Measurements from ENCODE around the gene LPCAT4. TPM values are rescaled to one million over a fixed set of nuclear protein-coding genes. Genes with fewer than 3 reads are reported as not detected.

Gene LPCAT4
- total and polyA plus RNA-seq, 2 experiments from 2014 or later = 162 to 172 TPM

DNA sequence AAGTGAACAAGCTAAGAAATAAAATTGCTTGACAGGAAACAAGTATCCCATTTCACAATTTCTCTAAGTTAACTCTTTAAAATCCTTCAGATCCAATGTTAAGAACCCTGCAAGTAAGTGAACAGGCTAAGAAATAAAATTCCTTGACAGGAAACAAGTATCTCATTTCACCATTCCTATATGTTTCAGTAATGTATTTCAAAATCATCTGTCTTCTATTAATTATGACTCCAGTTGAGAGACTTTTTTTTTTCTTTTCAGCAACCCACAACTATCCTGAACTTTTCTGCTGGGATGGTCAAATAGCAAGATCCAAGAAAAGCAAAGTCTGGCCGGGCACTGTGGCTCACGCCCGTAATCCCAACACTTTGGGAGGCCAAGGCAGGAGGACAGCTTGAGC is 27.1 kb downstream of the LPCAT4 start:
- Histone ChIP-seq H3K27me3 (no peaks in the 10 kb centered on the region), H3K4me3 (no peak overlapping the region), H3K27ac (no peak overlapping the region), H3K4me1 (ENCODE audit: low read depth) (peaks cover 12% of the 10 kb centered on the region), H3K9me3 (ENCODE audit: low read depth) (no peaks in the 10 kb centered on the region), H3K36me3 (no peaks in the 10 kb centered on the region)
- no peak for DNase-seq (ENCODE audit: low read depth in 1 of 2, low spot score in 1 of 2)
- TF ChIP-seq, protein P1, sequence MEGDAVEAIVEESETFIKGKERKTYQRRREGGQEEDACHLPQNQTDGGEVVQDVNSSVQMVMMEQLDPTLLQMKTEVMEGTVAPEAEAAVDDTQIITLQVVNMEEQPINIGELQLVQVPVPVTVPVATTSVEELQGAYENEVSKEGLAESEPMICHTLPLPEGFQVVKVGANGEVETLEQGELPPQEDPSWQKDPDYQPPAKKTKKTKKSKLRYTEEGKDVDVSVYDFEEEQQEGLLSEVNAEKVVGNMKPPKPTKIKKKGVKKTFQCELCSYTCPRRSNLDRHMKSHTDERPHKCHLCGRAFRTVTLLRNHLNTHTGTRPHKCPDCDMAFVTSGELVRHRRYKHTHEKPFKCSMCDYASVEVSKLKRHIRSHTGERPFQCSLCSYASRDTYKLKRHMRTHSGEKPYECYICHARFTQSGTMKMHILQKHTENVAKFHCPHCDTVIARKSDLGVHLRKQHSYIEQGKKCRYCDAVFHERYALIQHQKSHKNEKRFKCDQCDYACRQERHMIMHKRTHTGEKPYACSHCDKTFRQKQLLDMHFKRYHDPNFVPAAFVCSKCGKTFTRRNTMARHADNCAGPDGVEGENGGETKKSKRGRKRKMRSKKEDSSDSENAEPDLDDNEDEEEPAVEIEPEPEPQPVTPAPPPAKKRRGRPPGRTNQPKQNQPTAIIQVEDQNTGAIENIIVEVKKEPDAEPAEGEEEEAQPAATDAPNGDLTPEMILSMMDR (IDR thresholded peaks at IDR 0.05; ENCODE audit: low read depth, low read length) = no peak

DNA sequence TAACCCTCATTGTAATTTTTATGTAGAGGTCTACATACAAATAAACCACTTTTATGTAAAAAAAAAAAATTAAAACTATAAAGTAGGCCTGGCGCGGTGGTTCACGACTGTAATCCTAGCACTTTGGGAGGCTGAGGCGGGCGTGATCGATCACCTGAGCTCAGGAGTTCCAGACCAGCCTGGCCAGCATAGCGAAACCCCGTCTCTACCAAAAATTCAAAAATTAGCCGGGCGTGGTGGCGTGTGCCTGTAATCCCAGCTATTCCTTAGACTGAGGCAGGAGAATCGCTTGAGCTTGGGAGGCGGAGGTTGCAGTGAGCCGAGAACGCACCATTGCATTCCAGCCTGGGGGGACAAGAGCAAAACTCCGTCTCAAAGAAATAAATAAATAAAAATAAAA is 28.6 kb downstream of the LPCAT4 start:
- no peaks in the 10 kb centered on the region for H3K36me3 ChIP-seq
- no peaks in the 10 kb centered on the region for H3K9me3 ChIP-seq (ENCODE audit: low read depth)
- H3K27me3 ChIP-seq = no peaks in the 10 kb centered on the region
- H3K27ac ChIP-seq = no peak overlapping the region
- DNase-seq (ENCODE audit: low read depth in 1 of 2, low spot score in 1 of 2) = no peak
- H3K4me3 ChIP-seq = peak overlapping the region; percentile 92
- H3K4me1 ChIP-seq (ENCODE audit: low read depth) = peaks cover 22% of the 10 kb centered on the region
- TF ChIP-seq, protein P1 (IDR thresholded peaks at IDR 0.05; ENCODE audit: low read depth, low read length) = no peak

DNA sequence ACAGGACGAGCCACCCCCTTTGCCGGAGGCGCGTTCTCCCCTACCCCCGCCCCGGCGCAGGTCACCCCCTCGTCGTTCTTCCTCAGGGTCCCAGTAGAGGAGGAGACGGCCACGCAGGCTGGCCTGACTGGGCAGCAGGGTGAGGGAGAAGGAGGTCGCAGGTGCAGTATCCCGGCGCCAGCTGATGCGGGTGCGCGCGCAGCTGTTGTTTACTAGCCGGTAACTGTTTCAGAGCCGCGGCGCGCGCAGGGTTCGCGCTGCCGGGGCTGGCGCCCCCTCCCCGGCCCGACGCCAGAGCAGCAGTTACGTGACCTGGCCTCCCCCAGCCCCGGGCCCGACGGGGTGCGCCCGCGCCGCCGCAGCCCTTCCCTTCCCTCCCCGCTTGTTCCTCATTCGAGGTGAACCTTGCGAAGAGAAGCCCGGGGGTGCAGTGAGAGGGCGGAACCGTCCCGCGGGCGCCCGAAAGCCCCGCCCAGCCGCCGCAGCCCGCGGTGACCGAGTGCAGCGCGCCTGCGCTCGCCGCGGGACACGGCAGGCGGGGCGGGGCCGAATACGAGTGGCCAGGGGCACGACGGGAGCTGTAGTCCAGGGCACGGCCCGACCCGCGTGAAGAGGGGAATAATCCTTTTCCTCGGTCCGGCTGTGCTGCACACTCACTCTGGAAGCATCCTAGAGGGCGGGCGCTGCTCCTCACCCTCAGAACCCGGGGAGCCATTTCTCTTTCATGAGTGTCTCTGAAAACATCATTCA is 29.3 kb downstream of the LPCAT4 start, which contains the start of gene SLC12A6:
SLC12A6 (minus strand) TSS at position 225 of the 750 bp plus-strand sequence. CDS start 1,101 bp downstream, outside the sequence.
- Histone ChIP-seq H3K4me1 (ENCODE audit: low read depth) (peaks cover 22% of the 10 kb centered on the region), H3K4me3 (peak within 1 kb of the TSS; percentile 92), H3K27me3 (no peaks in the 10 kb centered on the region), H3K36me3 (no peaks in the 10 kb centered on the region), H3K9me3 (ENCODE audit: low read depth) (no peaks in the 10 kb centered on the region), H3K27ac (peak within 1 kb of the TSS; percentile 93)
- TF ChIP-seq, protein P1 (IDR thresholded peaks at IDR 0.05; ENCODE audit: low read depth, low read length) = no peak
- peak; percentile 95 for DNase-seq (ENCODE audit: low read depth in 1 of 2, low spot score in 1 of 2)

DNA sequence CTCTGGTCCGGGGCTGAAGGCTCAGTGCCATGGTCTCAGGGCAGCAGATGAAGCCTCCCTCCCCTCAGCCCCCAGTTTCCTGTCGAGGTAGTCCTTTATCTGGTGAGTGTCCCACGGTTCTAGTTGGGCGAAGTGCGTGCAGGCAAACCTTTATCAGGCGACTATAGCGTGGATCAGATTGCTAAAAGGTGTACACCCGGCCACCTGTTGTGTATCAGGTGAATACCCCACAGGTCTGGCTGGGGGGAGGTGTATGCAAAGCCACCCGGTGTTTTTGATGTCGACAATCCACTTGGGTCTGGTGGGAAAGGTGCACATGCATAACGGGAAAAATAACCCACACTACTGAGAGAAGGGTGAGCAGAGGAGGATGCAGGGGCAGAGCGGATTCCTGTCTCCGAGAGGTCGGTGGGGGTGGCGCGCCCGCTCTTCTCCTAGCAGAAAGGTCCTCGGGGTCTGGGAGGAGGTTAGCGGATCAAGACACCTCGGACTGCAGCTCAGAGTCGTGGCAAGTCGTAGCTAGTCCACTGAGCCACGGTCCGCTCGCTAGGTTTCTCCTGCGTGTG is 29.9 kb downstream of the LPCAT4 start:
- no peak for DNase-seq (ENCODE audit: low read depth in 1 of 2, low spot score in 1 of 2)
- H3K4me3 ChIP-seq = peak overlapping the region; percentile 92
- H3K36me3 ChIP-seq = no peaks in the 10 kb centered on the region
- peaks cover 23% of the 10 kb centered on the region for H3K4me1 ChIP-seq (ENCODE audit: low read depth)
- no peaks in the 10 kb centered on the region for H3K9me3 ChIP-seq (ENCODE audit: low read depth)
- H3K27ac ChIP-seq = peak overlapping the region; percentile 93
- TF ChIP-seq, protein P1 (IDR thresholded peaks at IDR 0.05; ENCODE audit: low read depth, low read length) = no peak
- H3K27me3 ChIP-seq = no peaks in the 10 kb centered on the region

DNA sequence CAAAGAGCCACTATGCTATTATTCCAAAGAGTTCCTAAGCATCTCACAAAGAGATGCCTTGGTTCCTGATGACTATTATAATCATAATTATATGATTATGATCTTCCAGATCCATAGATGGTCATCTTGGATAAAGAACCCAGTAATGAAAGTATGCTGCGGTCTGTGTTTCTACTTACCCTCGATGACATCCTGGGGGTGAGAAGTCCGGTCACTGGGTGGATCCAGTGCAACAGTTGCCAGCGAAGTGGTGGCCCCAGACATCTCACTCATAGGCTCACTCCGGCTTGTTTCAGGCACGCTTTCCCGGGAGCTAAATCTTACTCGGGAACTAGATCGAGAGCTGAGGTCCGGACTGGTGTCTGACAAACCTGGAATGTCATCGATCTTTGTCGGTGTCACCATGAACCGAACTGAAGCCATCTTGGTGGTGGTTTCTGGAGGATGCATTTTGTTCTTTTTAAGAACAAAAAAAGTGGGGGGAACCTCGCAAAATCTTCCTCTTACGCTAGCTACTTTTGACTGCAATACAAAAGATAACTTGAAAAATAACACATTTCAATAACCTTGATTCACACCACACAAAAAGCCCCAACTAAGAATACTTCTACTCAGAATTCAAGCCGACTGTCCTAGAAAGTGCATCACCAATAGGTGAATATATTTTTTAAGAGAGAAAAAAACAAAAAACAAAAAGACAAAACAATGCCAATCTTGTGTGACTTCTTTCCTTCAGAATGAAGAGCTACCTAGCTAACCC is 30.6 kb downstream of the LPCAT4 start:
- no peaks in the 10 kb centered on the region for H3K36me3 ChIP-seq
- no peaks in the 10 kb centered on the region for H3K27me3 ChIP-seq
- TF ChIP-seq, protein P1 (IDR thresholded peaks at IDR 0.05; ENCODE audit: low read depth, low read length) = no peak
- DNase-seq (ENCODE audit: low read depth in 1 of 2, low spot score in 1 of 2) = no peak
- H3K4me1 ChIP-seq (ENCODE audit: low read depth) = peaks cover 29% of the 10 kb centered on the region
- H3K9me3 ChIP-seq (ENCODE audit: low read depth) = no peaks in the 10 kb centered on the region
- peak overlapping the region; percentile 92 for H3K4me3 ChIP-seq
- peak overlapping the region; percentile 93 for H3K27ac ChIP-seq
